Left lobe of liver (tissue), 2 donors: Measurements from ENCODE around the gene MYO9A. TPM values are rescaled to one million over a fixed set of nuclear protein-coding genes. Genes with fewer than 3 reads are reported as not detected.
"Not testable (repeated sequence)": the region's sequence is repeated elsewhere in the genome, so short reads cannot be mapped to it uniquely, and the experiment has no call there.

ENCODE experiments used
- ATAC-seq: fragments of 200-7000 bp; cut with Tn5 transposase; one replicate; pipeline ENCODE4 v1.9.1; 2020; ENCODE audit warnings: mild to moderate bottlenecking, moderate library complexity
- DNase-seq: peaks from one replicate; pipeline ENCODE4 v3.0.0-alpha.2; 2020; ENCODE audit warnings: low spot score
- total RNA-seq: library from RNA; stranded (reverse); gene quantifications from one replicate; pipeline ENCODE4 v1.2.1, GENCODE V29; 2021
- donor health status: DM: no; HTN: no; CAD: no; lungs with moderate emphysema.
- donor health status: DM: no; HTN: yes; CAD: no.

Gene MYO9A
- total RNA-seq, 1 donor from 2014 or later, result 9.3 TPM

- ATAC-seq (peak; percentile 76), DNase-seq (no peak)
These were observed 23.5 kb upstream of the MYO9A start for GRCh38 chr15:72141171-72142084.

GRCh38 chr15:72140088-72140487, 22.1 kb upstream of the MYO9A start:
- ATAC-seq (no peak), DNase-seq (no peak)

- no peak for DNase-seq
- ATAC-seq, result no peak
These were observed 21.7 kb upstream of the MYO9A start for GRCh38 chr15:72139667-72140066.

- DNase-seq (no peak), ATAC-seq (no peak)
These were observed 18.5 kb upstream of the MYO9A start for GRCh38 chr15:72136170-72137051.

- DNase-seq, result no peak
- no peak for ATAC-seq
These were observed 17.8 kb upstream of the MYO9A start for GRCh38 chr15:72135719-72136118.

- no peak for DNase-seq
- no peak for ATAC-seq
These were observed 15.3 kb upstream of the MYO9A start for GRCh38 chr15:72133211-72133610.

GRCh38 chr15:72131922-72132321, 14.0 kb upstream of the MYO9A start:
- ATAC-seq, result no peak
- no peak for DNase-seq

GRCh38 chr15:72130272-72130671, 12.3 kb upstream of the MYO9A start:
- ATAC-seq (no peak), DNase-seq (no peak)

- ATAC-seq, result no peak
- no peak for DNase-seq
These were observed 10.4 kb upstream of the MYO9A start for GRCh38 chr15:72128359-72128758.

- no peak for ATAC-seq
- DNase-seq, result no peak
These were observed 9.9 kb upstream of the MYO9A start for GRCh38 chr15:72127724-72128322.

GRCh38 chr15:72124218-72124617, 6.3 kb upstream of the MYO9A start:
- DNase-seq (no peak), ATAC-seq (no peak)

- DNase-seq, result no peak
- ATAC-seq, result peak; percentile 84
These were observed 399 bp downstream of the MYO9A start for GRCh38 chr15:72117486-72118016.

GRCh38 chr15:72116731-72117485, 1.0 kb downstream of the MYO9A start:
- ATAC-seq, result no peak

GRCh38 chr15:72113347-72114031, 4.5 kb downstream of the MYO9A start:
- ATAC-seq (no peak), DNase-seq (no peak)

More at GRCh38 chr15:72116731-72117485, 1.0 kb downstream of the MYO9A start:
- peak; percentile 48 for DNase-seq

GRCh38 chr15:72112805-72113204, 5.1 kb downstream of the MYO9A start:
- no peak for DNase-seq
- no peak for ATAC-seq

GRCh38 chr15:72112116-72112515, 5.8 kb downstream of the MYO9A start:
- DNase-seq (no peak), ATAC-seq (no peak)

GRCh38 chr15:72110355-72110754, 7.6 kb downstream of the MYO9A start:
- ATAC-seq, result no peak
- DNase-seq, result no peak

- ATAC-seq (no peak), DNase-seq (no peak)
These were observed 11.9 kb downstream of the MYO9A start for GRCh38 chr15:72106068-72106467.

- DNase-seq (no peak), ATAC-seq (no peak)
These were observed 12.8 kb downstream of the MYO9A start for GRCh38 chr15:72105111-72105510.

GRCh38 chr15:72100551-72100950, 17.4 kb downstream of the MYO9A start:
- not testable (repeated sequence) for DNase-seq, ATAC-seq
